Activated naive CD4-positive, alpha-beta T cell treated with anti-CD3 and anti-CD28 coated beads for 36 hours (primary cell): ENCODE results near the gene CTAGE4. TPM values are rescaled to one million over a fixed set of nuclear protein-coding genes. Genes with fewer than 3 reads are reported as not detected.
A peak's percentile ranks its signal among the peaks of the same experiment; 100 is the strongest.
"Not testable (repeated sequence)": the region's sequence is repeated elsewhere in the genome, so short reads cannot be mapped to it uniquely, and the experiment has no call there.

Experiments used
- CTCF ChIA-PET: fragments of 350-600 bp; sonication (Branson Sonifier 250); formaldehyde crosslinking; loops from one replicate; lab custom pipeline; 2021; ENCODE audit warnings: antibody characterized with exemption; lab: Charles Lee
- DNase-seq: peaks from one replicate; pipeline ENCODE4 v3.0.0-alpha.2; 2020
- H3K27ac Mint-ChIP-seq: one replicate; pipeline ENCODE4 v1.8.0; 2021; ENCODE audit warnings: mild to moderate bottlenecking, mixed read lengths
- H3K27me3 Mint-ChIP-seq: one replicate; pipeline ENCODE4 v1.8.0; 2021; ENCODE audit warnings: low read depth, mixed read lengths
- H3K36me3 Mint-ChIP-seq: one replicate; pipeline ENCODE4 v1.8.0; 2021; ENCODE audit warnings: low read depth, mixed read lengths
- H3K4me1 Mint-ChIP-seq: one replicate; pipeline ENCODE4 v1.8.0; 2021; ENCODE audit warnings: low read depth, mixed read lengths
- H3K4me3 Mint-ChIP-seq: one replicate; pipeline ENCODE4 v1.8.0; 2021; ENCODE audit warnings: mild to moderate bottlenecking, moderate library complexity, mixed read lengths
- H3K9me3 Mint-ChIP-seq: one replicate; pipeline ENCODE4 v1.8.0; 2021; ENCODE audit warnings: mixed read lengths
- intact Hi-C: fragments of 100-400 bp; cut with micrococcal nuclease; formaldehyde crosslinking; loops from one replicate; pipeline ENCODE4 v1.15.1; 2023
- total RNA-seq, 2 experiments: library from RNA; stranded (reverse); gene quantifications; one replicate each; pipeline ENCODE4 v1.2.3, GENCODE V29; 2021

Gene CTAGE4, protein sequence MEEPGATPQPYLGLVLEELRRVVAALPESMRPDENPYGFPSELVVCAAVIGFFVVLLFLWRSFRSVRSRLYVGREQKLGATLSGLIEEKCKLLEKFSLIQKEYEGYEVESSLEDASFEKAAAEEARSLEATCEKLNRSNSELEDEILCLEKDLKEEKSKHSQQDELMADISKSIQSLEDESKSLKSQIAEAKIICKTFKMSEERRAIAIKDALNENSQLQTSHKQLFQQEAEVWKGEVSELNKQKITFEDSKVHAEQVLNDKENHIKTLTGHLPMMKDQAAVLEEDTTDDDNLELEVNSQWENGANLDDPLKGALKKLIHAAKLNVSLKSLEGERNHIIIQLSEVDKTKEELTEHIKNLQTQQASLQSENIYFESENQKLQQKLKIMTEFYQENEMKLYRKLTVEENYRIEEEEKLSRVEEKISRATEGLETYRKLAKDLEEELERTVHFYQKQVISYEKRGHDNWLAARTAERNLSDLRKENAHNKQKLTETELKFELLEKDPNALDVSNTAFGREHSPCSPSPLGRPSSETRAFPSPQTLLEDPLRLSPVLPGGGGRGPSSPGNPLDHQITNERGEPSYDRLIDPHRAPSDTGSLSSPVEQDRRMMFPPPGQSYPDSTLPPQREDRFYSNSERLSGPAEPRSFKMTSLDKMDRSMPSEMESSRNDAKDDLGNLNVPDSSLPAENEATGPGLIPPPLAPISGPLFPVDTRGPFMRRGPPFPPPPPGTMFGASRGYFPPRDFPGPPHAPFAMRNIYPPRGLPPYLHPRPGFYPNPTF
- 1 to 10 TPM; 1.5 to 2.2 TPM for total RNA-seq

DNA sequence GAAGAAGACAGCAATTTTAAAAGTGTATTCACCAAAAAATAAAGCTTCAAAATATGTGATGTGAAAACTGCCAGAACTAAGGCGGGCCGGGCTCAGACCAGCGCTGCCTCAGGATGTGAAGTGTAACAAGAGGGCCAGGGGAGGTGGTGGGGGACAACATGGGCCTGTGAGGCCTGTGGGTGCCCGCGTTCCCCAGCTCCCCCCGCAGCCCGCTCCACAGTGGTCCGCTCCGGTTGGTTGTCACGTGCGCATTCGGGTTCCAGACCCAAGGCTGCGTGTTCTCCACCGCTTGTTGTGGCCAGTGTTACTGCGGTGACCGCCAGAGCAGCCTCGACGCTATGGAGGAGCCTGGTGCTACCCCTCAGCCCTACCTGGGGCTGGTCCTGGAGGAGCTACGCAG lies at the start of gene CTAGE4:
TSS of gene CTAGE4 (plus strand) at position 301 of the 400 bp plus-strand sequence. CDS start at position 339, 38 bp downstream.
- DNase-seq, H3K4me3 Mint-ChIP-seq, H3K36me3 Mint-ChIP-seq, intact Hi-C loops, H3K9me3 Mint-ChIP-seq, H3K4me1 Mint-ChIP-seq, CTCF ChIA-PET, H3K27me3 Mint-ChIP-seq, H3K27ac Mint-ChIP-seq: not testable (repeated sequence)

DNA sequence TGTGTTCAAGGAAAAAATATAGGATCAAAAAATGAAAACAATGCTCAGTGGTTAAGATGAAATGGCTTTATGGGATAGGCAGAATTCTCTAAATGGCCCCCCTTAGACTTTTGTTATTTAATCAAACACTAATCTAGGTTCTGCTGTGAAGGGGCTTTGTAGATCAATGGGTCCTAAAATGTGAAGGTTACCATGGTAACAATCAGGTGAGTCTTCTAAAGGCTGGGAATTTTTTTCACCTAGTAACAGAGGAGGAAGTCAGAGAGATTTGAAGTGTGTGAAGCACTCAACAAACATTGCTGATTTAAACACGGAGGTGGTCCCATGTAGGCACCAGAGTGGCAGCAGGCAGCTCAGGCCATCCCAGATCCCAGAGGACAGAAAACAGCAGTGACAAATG lies 49.1 kb upstream of the CTAGE4 start:
- Mint-ChIP-seq H3K36me3 (no peaks in the 10 kb centered on the region), H3K9me3 (no peaks in the 10 kb centered on the region), H3K4me1 (no peaks in the 10 kb centered on the region), H3K27me3 (peaks cover 3% of the 10 kb centered on the region), H3K27ac (no peak overlapping the region), H3K4me3 (no peak overlapping the region)
- intact Hi-C loops, result no loop called here
- CTCF ChIA-PET, result interaction anchor here (0.7 kb wide), 1 partner anchor 102 kb away, joined by 3 read pairs; no protein-coding TSS in a partner anchor
- no peak for DNase-seq

DNA sequence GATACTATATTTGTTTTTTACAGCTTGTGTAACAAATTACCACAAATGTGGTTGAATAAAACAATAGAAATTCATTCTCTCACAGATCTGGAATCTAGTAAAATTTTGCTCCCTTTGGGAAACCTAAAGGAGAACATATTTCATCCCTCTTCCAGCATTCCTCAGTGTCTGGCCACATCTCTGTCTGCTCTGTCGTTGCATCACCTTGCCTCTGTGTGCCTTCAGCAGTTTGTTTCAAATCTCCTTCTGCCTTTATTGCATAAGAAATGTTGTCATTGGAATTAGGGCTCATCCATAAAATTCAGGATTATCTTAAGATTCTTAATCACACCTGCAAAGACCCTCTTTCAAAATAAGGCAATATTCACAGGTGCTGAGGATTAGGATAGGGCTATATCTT lies 45.8 kb upstream of the CTAGE4 start:
- Mint-ChIP-seq H3K27me3 (peaks cover 3% of the 10 kb centered on the region), H3K27ac (no peak overlapping the region), H3K4me1 (no peaks in the 10 kb centered on the region), H3K4me3 (no peak overlapping the region), H3K36me3 (no peaks in the 10 kb centered on the region), H3K9me3 (no peaks in the 10 kb centered on the region)
- no peak for DNase-seq
- intact Hi-C loops, result no loop called here
- CTCF ChIA-PET, result no interaction called here

DNA sequence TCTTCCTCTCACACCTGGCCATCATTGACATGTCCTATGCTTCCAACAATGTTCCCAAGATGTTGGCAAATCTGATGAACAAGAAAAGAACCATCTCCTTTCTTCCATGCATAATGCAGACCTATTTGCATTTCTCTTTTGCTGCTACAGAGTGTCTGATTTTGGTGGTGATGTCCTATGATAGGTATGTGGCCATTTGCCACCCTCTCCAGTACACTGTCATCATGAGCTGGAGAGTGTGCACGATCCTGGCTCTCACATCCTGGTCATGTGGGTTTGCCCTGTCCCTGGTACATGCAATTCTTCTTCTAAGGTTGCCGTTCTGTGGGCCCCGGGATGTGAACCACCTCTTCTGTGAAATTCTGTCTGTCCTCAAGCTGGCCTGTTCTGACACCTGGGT lies 41.1 kb upstream of the CTAGE4 start:
- Mint-ChIP-seq H3K36me3 (no peaks in the 10 kb centered on the region), H3K9me3 (no peaks in the 10 kb centered on the region), H3K27me3 (no peaks in the 10 kb centered on the region), H3K27ac (no peak overlapping the region), H3K4me1 (no peaks in the 10 kb centered on the region), H3K4me3 (no peak overlapping the region)
- CTCF ChIA-PET, result interaction anchor here (2.7 kb wide), 1 partner anchor 14 kb away, joined by 10 read pairs; no protein-coding TSS in a partner anchor
- no peak for DNase-seq
- intact Hi-C loops, result loop anchor here (2.0 kb wide), 1 partner anchor 17 kb away; no protein-coding TSS in a partner anchor

DNA sequence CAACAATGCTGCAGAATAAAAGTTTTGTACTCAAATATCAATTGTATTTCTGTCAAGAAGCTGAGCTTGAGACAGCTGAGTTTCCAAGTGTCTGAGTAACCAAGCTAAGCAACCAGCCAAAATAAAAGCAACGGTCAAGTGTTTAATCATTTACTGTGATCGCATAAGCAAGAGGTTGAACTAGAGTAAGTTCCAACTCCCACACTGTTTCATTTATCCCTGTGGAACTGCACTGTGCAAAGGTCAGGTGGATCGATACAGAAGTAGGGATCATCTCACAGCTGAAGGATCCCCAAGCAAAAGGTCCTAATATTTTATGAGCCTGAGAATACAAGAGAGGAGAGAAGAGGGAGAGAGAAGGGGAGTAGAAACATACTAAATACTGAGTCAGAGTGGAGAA lies 38.8 kb upstream of the CTAGE4 start:
- DNase-seq, result no peak
- no peaks in the 10 kb centered on the region for H3K4me1 Mint-ChIP-seq
- intact Hi-C loops, result no loop called here
- H3K27ac Mint-ChIP-seq, result no peak overlapping the region
- no peak overlapping the region for H3K4me3 Mint-ChIP-seq
- CTCF ChIA-PET, result interaction anchor here (2.0 kb wide), 1 partner anchor 16 kb away, joined by 6 read pairs; no protein-coding TSS in a partner anchor
- peaks cover 16% of the 10 kb centered on the region for H3K9me3 Mint-ChIP-seq
- H3K36me3 Mint-ChIP-seq, result peaks cover 3% of the 10 kb centered on the region
- H3K27me3 Mint-ChIP-seq, result no peaks in the 10 kb centered on the region

DNA sequence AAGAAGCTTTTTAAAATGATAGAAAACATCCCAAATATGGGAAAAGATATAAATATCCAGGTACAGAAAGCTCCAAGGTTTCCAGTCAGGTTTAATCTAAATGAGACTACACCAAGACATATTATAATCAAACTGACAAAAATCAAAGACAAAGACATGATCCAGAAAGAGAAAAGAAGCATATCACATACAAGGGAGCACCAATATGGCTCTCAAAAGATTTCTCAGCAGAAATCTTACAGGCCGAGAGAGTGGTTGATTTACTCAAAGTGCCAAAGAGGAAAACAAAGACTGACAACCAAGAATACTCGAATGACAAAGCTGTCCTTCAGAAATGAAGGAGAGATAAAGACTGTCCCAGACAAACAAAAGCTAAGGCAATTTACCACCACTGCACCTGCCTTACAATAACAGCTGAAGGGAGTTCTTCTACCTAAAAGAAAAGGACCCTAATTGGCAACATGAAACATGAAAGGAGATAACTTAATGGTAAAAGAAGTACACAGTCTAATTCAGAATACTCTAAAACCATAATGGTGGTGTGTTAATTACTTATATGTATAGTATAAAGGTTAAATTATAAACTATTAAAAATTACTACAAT lies 34.9 kb upstream of the CTAGE4 start:
- CTCF ChIA-PET, result interaction anchor here (1.6 kb wide), 1 partner anchor 20 kb away, joined by 3 read pairs; no protein-coding TSS in a partner anchor
- DNase-seq, result no peak
- Mint-ChIP-seq H3K4me3 (no peak overlapping the region), H3K9me3 (peaks cover 20% of the 10 kb centered on the region), H3K4me1 (no peaks in the 10 kb centered on the region), H3K27ac (no peak overlapping the region), H3K36me3 (peaks cover 3% of the 10 kb centered on the region), H3K27me3 (peaks cover 2% of the 10 kb centered on the region)
- intact Hi-C loops, result no loop called here

DNA sequence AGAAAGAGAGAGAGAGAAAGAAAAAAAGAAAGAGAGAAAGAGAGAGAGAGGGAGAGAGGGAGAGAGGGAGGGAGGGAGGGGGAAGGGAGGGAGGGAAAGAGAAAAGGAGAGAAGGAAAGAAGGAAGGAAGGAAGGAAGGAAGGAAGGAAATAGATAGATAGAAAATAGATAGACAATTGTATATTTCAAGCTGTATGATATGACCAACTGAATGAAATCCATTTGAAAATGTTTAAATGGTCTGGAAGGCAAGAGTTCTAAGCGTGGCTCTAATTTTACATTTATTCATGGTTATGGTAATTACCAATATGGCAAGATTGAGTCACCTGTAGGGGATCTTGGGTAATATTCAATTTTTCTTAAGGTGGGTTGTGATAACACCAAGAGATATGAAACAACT lies 24.4 kb upstream of the CTAGE4 start:
- Mint-ChIP-seq H3K27ac (no peak overlapping the region), H3K27me3 (peaks cover 3% of the 10 kb centered on the region), H3K36me3 (no peaks in the 10 kb centered on the region), H3K4me3 (no peak overlapping the region), H3K9me3 (no peaks in the 10 kb centered on the region), H3K4me1 (no peaks in the 10 kb centered on the region)
- no peak for DNase-seq
- intact Hi-C loops, result loop anchor here (2.0 kb wide), 1 partner anchor 16 kb away; no protein-coding TSS in a partner anchor
- CTCF ChIA-PET, result interaction anchor here (1.0 kb wide), 1 partner anchor 31 kb away, joined by 3 read pairs; no protein-coding TSS in a partner anchor

DNA sequence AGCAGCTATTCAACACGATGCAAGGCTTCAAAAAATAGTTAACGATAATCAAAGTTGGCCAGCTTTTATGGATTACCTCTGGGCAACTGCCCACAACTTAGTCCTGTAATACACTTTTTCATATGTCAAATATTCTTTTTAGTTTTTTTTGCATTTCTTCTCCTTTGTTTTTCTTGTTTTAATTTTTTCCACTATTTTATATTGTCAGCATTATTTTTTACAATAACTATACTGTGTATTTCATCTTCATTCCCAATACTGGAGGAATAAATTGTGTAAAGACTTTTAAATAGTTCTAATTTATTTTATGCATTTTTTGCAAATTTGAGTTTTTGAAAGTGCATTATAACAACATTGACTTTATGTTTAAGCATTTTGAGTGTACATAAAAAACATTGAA lies 18.5 kb upstream of the CTAGE4 start:
- no peak for DNase-seq
- intact Hi-C loops, result no loop called here
- CTCF ChIA-PET, result no interaction called here
- Mint-ChIP-seq H3K9me3 (peaks cover 2% of the 10 kb centered on the region), H3K27me3 (peaks cover 6% of the 10 kb centered on the region), H3K4me1 (no peaks in the 10 kb centered on the region), H3K4me3 (no peak overlapping the region), H3K27ac (no peak overlapping the region), H3K36me3 (no peaks in the 10 kb centered on the region)

DNA sequence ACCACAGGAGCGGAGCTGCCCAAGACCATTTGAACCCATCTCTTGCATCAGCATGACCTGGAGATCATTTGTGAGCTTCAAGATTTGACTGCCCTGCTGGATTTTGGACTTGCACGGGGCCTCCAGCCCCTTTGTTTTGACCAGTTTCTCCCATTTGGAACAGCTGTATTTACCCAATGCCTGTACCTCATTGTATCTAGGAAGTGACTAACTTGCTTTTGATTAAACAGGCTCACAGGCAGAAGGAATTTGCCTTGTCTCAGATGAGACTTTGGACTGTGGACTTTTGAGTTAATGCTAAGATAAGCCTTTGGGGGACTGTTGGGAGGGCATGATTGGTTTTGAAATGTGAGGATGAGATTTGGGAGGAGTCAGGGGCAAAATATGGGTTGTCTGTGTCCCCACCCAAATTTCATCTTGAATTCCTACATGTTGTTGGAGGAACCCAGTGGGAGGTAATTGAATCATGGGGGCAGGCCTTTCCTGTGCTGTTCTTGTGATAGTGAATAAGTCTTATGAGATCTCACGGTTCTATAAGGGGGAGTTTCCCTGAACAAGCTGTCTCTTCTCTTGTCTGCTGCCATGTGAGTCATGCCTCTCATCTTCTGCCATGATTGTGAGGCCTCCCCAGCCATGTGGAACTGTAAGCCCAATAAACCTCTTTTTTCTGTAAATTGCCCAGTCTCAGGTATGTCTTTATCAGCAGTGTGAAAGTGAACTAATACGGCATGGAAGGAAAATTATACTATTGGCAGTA lies 11.5 kb upstream of the CTAGE4 start:
- DNase-seq, H3K36me3 Mint-ChIP-seq, H3K4me1 Mint-ChIP-seq, CTCF ChIA-PET, H3K27ac Mint-ChIP-seq, H3K4me3 Mint-ChIP-seq, H3K27me3 Mint-ChIP-seq, intact Hi-C loops: not testable (repeated sequence)
- H3K9me3 Mint-ChIP-seq, result peaks cover 11% of the 10 kb centered on the region

DNA sequence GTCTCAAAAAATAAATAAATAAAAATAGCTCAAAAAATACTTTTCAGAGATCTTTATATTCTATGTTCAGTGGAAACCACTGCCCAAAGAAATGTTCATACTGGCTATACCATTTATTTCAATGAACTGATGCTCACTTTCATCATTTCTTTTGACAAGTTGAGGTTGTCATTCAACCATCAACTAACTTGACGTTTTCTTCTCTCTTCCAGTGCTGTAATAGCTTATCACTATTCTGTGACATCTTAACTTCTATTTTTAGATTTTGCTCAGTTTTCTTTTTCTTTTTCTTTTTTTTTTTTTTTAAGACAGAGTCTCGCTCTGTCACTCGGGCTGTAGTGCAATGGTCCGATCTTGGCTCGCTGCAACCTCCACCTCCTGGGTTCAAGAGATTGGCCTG lies 8.7 kb upstream of the CTAGE4 start:
- H3K27me3 Mint-ChIP-seq, result peaks cover 2% of the 10 kb centered on the region
- no peak for DNase-seq
- intact Hi-C loops, result loop anchor here (5.0 kb wide), 2 partner anchors 218 to 263 kb away; no protein-coding TSS in a partner anchor
- CTCF ChIA-PET, result no interaction called here
- H3K27ac Mint-ChIP-seq, result no peak overlapping the region
- no peak overlapping the region for H3K4me3 Mint-ChIP-seq
- H3K36me3 Mint-ChIP-seq, result peaks cover 2% of the 10 kb centered on the region
- H3K4me1 Mint-ChIP-seq, result peaks cover 5% of the 10 kb centered on the region
- peaks cover 10% of the 10 kb centered on the region for H3K9me3 Mint-ChIP-seq

DNA sequence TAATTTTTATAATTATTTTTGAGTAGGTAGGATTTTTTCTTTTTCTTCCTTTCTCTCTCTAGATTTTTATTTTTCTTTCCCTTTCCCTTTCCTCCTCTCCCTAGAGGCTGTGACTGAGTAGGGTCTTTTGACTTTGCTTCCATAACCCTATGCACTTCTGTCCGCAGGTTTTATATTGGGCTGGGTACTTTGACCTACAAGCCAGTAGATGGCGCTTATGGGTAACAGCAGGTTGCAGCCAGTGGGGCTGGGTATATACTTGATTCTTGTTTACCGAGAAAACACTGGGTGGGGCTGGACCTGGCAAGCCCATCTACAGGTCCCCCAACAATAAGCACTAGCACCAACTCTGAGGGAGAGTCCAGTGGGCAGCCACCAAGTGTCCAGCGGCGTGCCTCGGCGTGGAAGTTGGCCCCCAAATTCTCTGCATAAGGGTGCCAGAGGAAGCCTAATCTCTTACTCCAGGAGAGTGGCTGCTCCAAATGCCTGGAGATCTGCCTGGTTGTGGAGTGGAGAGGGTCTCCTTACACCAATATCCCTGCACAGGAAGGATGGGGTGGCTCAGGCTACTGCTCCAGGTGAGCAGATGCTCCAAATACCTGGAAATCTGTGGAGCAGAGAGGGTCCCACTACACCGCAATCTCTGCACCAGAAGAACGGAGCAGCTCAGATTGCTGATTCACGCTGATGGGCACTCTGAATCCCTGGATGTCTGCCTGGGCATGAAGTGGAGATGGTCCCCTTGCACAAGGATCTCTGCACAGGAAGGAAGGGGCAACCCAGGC lies 4.7 kb upstream of the CTAGE4 start:
- H3K9me3 Mint-ChIP-seq, H3K27me3 Mint-ChIP-seq, H3K4me3 Mint-ChIP-seq, H3K4me1 Mint-ChIP-seq, H3K36me3 Mint-ChIP-seq, H3K27ac Mint-ChIP-seq: not testable (repeated sequence)
- intact Hi-C loops, result loop anchor here (5.0 kb wide), 2 partner anchors 214 to 259 kb away; no protein-coding TSS in a partner anchor
- peak; percentile 52 for DNase-seq
- CTCF ChIA-PET, result interaction anchor here (1.2 to 1.5 kb wide), 4 partner anchors 10 to 263 kb away, joined by 3 to 5 read pairs (median 3); no protein-coding TSS in a partner anchor
